PC-9 (cell line): ENCODE data around the gene DNMT3A. TPM values are rescaled to one million over a fixed set of nuclear protein-coding genes. Genes with fewer than 3 reads are reported as not detected.

Source experiments
- BruUV-seq: library from RNA; stranded (reverse); fragments of 400-500 nt; replicated peaks from 2 replicates; lab custom pipeline; 2021; lab: Mats Ljungman, UMichigan
- CTCF ChIA-PET: fragments of 300-600 bp; sonication (Branson Sonifier 250); formaldehyde crosslinking; loops from one replicate; lab custom pipeline; 2022; ENCODE audit warnings: antibody characterized with exemption; lab: Charles Lee
- POLR2A ChIA-PET: fragments of 300-600 bp; sonication (Branson Sonifier 250); formaldehyde crosslinking; loops from one replicate; lab custom pipeline; 2022; ENCODE audit warnings: antibody characterized with exemption; ENCODE audit not compliant: unreplicated experiment; lab: Charles Lee
- DNase-seq, 2 experiments: peaks; one replicate each; pipeline versions ENCODE4 v3.0.0 to v3.0.0-alpha.2; 2015 to 2022; ENCODE audit warnings: mixed read lengths in 1 of 2
- H2AFZ ChIP-seq: fragments of 200-600 bp; sonication (generic); 2 replicates; pipeline ENCODE4 v1.8.1; 2017; ENCODE audit warnings: antibody characterized with exemption
- H3F3A ChIP-seq: fragments of 200-600 bp; sonication (generic); 2 replicates; pipeline ENCODE4 v1.8.1; 2017; ENCODE audit warnings: antibody characterized with exemption, mild to moderate bottlenecking, low read depth; ENCODE audit not compliant: insufficient read depth
- H3K27ac ChIP-seq: fragments of 200-600 bp; sonication (generic); 2 replicates; pipeline ENCODE4 v1.6.1; 2016; ENCODE audit warnings: mixed run types
- H3K27me3 ChIP-seq: fragments of 200-600 bp; sonication (generic); 2 replicates; pipeline ENCODE4 v1.6.1; 2016; ENCODE audit warnings: low read depth, mixed run types; ENCODE audit not compliant: insufficient read depth
- H3K36me3 ChIP-seq: fragments of 200-600 bp; sonication (generic); 2 replicates; pipeline ENCODE4 v1.6.1; 2016; ENCODE audit warnings: low read depth, mixed run types
- H3K4me1 ChIP-seq: fragments of 200-600 bp; sonication (generic); replicated peaks from 2 replicates; pipeline ENCODE4 v1.6.1; 2016; ENCODE audit warnings: mixed run types; ENCODE audit not compliant: insufficient read depth
- H3K4me2 ChIP-seq: fragments of 200-600 bp; sonication (generic); 2 replicates; pipeline ENCODE4 v1.6.1; 2017; ENCODE audit warnings: mixed run types
- H3K4me3 ChIP-seq: fragments of 200-600 bp; sonication (generic); 2 replicates; pipeline ENCODE4 v1.6.1; 2016; ENCODE audit warnings: mixed run types
- H3K79me2 ChIP-seq: fragments of 200-600 bp; sonication (generic); 2 replicates; pipeline ENCODE4 v1.6.1; 2017; ENCODE audit warnings: low read depth, mixed run types
- H3K9me2 ChIP-seq: fragments of 200-600 bp; sonication (generic); 2 replicates; pipeline ENCODE4 v1.8.1; 2017; ENCODE audit warnings: mild to moderate bottlenecking; ENCODE audit not compliant: insufficient read depth
- H3K9me3 ChIP-seq: fragments of 200-600 bp; sonication (generic); 2 replicates; pipeline ENCODE4 v1.8.1; 2016; ENCODE audit warnings: low read depth; ENCODE audit not compliant: insufficient read depth
- H4K20me1 ChIP-seq: fragments of 200-600 bp; sonication (generic); 2 replicates; pipeline ENCODE4 v1.8.1; 2017; ENCODE audit not compliant: insufficient read depth
- CTCF ChIP-seq: fragments of 200-600 bp; sonication (generic); conservative IDR thresholded peaks from 2 replicates; pipeline ENCODE4 v1.6.1; 2017; ENCODE audit warnings: mixed run types, antibody characterized with exemption, mild to moderate bottlenecking, moderate library complexity
- EZH2 ChIP-seq: fragments of 200-600 bp; sonication (generic); IDR thresholded peaks from 2 replicates; pipeline ENCODE4 v1.8.0; 2017; ENCODE audit warnings: antibody characterized with exemption, low read depth
- intact Hi-C: fragments of 100-400 bp; cut with micrococcal nuclease; formaldehyde crosslinking; loops from one replicate; pipeline ENCODE4 v1.10.0; 2022; ENCODE audit not compliant: unreplicated experiment
- total RNA-seq: library from RNA; stranded (reverse); gene quantifications from 2 replicates; pipeline ENCODE4 v1.2.3, GENCODE V29; 2021

The DNMT3A gene
- total RNA-seq, 1 experiment from 2014 or later: 38.9 TPM

- Histone ChIP-seq H3K4me3 (no peak overlapping the region), H3K9me2 (no peaks in the 10 kb centered on the region), H3K27me3 (no peaks in the 10 kb centered on the region), H3F3A (peaks cover 5% of the 10 kb centered on the region), H3K4me1 (peaks cover 20% of the 10 kb centered on the region), H3K27ac (no peak overlapping the region), H3K4me2 (peak overlapping the region; percentile 45), H3K79me2 (no peaks in the 10 kb centered on the region), H4K20me1 (peaks cover 4% of the 10 kb centered on the region; the same call in 1 of the 2 replicates), H3K36me3 (no peaks in the 10 kb centered on the region), H2AFZ (no peak overlapping the region), H3K9me3 (no peaks in the 10 kb centered on the region)
- ChIA-PET CTCF (interaction anchor here (0.7 kb wide), 1 partner anchor 51 kb away, joined by 19 read pairs; no protein-coding TSS in a partner anchor), POLR2A (no interaction called here)
- intact Hi-C loops: no loop called here
- DNase-seq: peak; percentile 79 to 90
- BruUV-seq: no TSS peak
- TF ChIP-seq CTCF (no peak), EZH2 (no peak)
Measured at GRCh38 chr2:25310965-25311864, 30.5 kb downstream of the DNMT3A start.

GRCh38 chr2:25310709-25310964 is 31.1 kb downstream of the DNMT3A start:
- no peak overlapping the region for H3K27ac ChIP-seq
- no peaks in the 10 kb centered on the region for H3K9me3 ChIP-seq
- H3K4me1 ChIP-seq: peaks cover 20% of the 10 kb centered on the region
- ChIA-PET CTCF (interaction anchor here (0.7 kb wide), 2 partner anchors 51 to 835 kb away, joined by 6 to 19 read pairs; no protein-coding TSS in a partner anchor), POLR2A (interaction anchor here (0.6 kb wide), 1 partner anchor 362 kb away, joined by 4 read pairs; no protein-coding TSS in a partner anchor)
- TF ChIP-seq EZH2 (no peak), CTCF (no peak)
- no peaks in the 10 kb centered on the region for H3K36me3 ChIP-seq
- intact Hi-C loops: no loop called here
- DNase-seq: no peak
- H2AFZ ChIP-seq: no peak overlapping the region
- no peak overlapping the region for H3K4me3 ChIP-seq
- H3K27me3 ChIP-seq: no peaks in the 10 kb centered on the region
- H4K20me1 ChIP-seq: peaks cover 4% of the 10 kb centered on the region; the same call in 1 of the 2 replicates
- H3K79me2 ChIP-seq: no peaks in the 10 kb centered on the region
- H3F3A ChIP-seq: peaks cover 5% of the 10 kb centered on the region
- BruUV-seq: no TSS peak
- H3K9me2 ChIP-seq: no peaks in the 10 kb centered on the region
- peak overlapping the region; percentile 45 for H3K4me2 ChIP-seq

DNA sequence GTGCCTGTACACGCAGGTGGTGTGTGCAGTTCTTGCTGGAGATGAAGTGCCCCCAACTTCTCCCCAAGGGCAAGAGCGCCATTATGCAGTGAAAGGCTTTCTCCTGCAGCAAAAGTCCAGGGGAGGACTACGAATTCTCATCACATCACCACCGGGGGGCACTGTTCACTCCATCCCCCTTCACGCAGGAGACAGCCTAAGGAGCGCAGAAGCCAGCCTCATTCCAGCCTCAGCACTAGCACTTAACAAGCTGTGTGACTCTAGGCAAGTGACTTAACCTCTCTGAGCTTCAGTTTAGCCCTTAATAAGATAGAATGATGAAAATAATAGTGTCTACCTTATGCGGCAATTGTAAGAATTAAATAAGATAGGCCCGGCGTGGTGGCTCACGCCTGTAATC is 32.3 kb downstream of the DNMT3A start:
- no TSS peak for BruUV-seq
- TF ChIP-seq CTCF (peak; percentile 45; the same call in 1 of the 2 replicates), EZH2 (no peak)
- H3K9me2 ChIP-seq: no peaks in the 10 kb centered on the region
- peaks cover 4% of the 10 kb centered on the region for H4K20me1 ChIP-seq
- H2AFZ ChIP-seq: no peak overlapping the region
- DNase-seq: peak in 1 of 2 experiments; percentile 10
- no peaks in the 10 kb centered on the region for H3K36me3 ChIP-seq
- peaks cover 5% of the 10 kb centered on the region for H3F3A ChIP-seq
- no peak overlapping the region for H3K27ac ChIP-seq
- H3K27me3 ChIP-seq: no peaks in the 10 kb centered on the region
- no peak overlapping the region for H3K4me3 ChIP-seq
- no peaks in the 10 kb centered on the region for H3K79me2 ChIP-seq
- ChIA-PET POLR2A (no interaction called here), CTCF (no interaction called here)
- no peaks in the 10 kb centered on the region for H3K9me3 ChIP-seq
- intact Hi-C loops: no loop called here
- peaks cover 20% of the 10 kb centered on the region for H3K4me1 ChIP-seq
- H3K4me2 ChIP-seq: no peak overlapping the region
